KMS-11 (cell line): ENCODE results near the gene KIF18B.
"Not testable (repeated sequence)": the region's sequence is repeated elsewhere in the genome, so short reads cannot be mapped to it uniquely, and the experiment has no call there.

Experiments
- H2AFZ ChIP-seq: fragments of 200-600 bp; sonication (generic); 2 replicates; pipeline ENCODE4 v1.6.1; 2016; ENCODE audit warnings: antibody characterized with exemption, mixed run types, low read depth
- H3K27ac ChIP-seq: fragments of 200-600 bp; sonication (generic); 2 replicates; pipeline ENCODE4 v1.6.1; 2016; ENCODE audit warnings: mild to moderate bottlenecking, mixed run types
- H3K27me3 ChIP-seq: fragments of 200-600 bp; sonication (generic); 2 replicates; pipeline ENCODE4 v1.6.1; 2017; ENCODE audit warnings: mild to moderate bottlenecking, low read depth, mixed run types, moderate library complexity; ENCODE audit not compliant: insufficient read depth
- H3K36me3 ChIP-seq: fragments of 200-600 bp; sonication (generic); 2 replicates; pipeline ENCODE4 v1.6.1; 2017; ENCODE audit warnings: mild to moderate bottlenecking, mixed run types; ENCODE audit not compliant: insufficient read depth
- H3K4me1 ChIP-seq: fragments of 200-600 bp; sonication (generic); 2 replicates; pipeline ENCODE4 v1.6.1; 2016; ENCODE audit warnings: mild to moderate bottlenecking, low read depth, mixed run types; ENCODE audit not compliant: poor library complexity, severe bottlenecking
- H3K4me2 ChIP-seq: fragments of 200-600 bp; sonication (generic); 2 replicates; pipeline ENCODE4 v1.7.0; 2016; ENCODE audit warnings: mild to moderate bottlenecking, mixed run types
- H3K4me3 ChIP-seq: fragments of 200-600 bp; sonication (generic); IDR thresholded peaks from 2 replicates; pipeline ENCODE4 v1.6.1; 2017; ENCODE audit warnings: low read depth, low read length, mixed read lengths; ENCODE audit not compliant: insufficient read depth
- H3K79me2 ChIP-seq: fragments of 200-600 bp; sonication (generic); 2 replicates; pipeline ENCODE4 v1.6.1; 2016; ENCODE audit warnings: low read depth, mixed run types; ENCODE audit not compliant: insufficient read depth
- H3K9ac ChIP-seq: fragments of 200-600 bp; sonication (generic); 2 replicates; pipeline ENCODE4 v1.6.1; 2016; ENCODE audit warnings: mild to moderate bottlenecking, mixed run types
- H4K20me1 ChIP-seq: fragments of 200-600 bp; sonication (generic); 2 replicates; pipeline ENCODE4 v1.6.1; 2016; ENCODE audit warnings: mild to moderate bottlenecking, mixed run types; ENCODE audit not compliant: insufficient read depth
- CTCF ChIP-seq: fragments of 200-600 bp; sonication (generic); conservative IDR thresholded peaks from 2 replicates; pipeline ENCODE4 v1.6.1; 2017; ENCODE audit warnings: low read depth, mild to moderate bottlenecking, antibody characterized with exemption, low read length, moderate library complexity, mixed read lengths

The KIF18B gene

GRCh38 chr17:44955674-44956425 lies 8.3 kb upstream of the KIF18B start:
- Histone ChIP-seq H3K4me1 (no peaks in the 10 kb centered on the region), H3K4me3 (no peak overlapping the region), H3K4me2 (no peak overlapping the region), H3K27ac (no peak overlapping the region), H2AFZ (no peak overlapping the region), H3K27me3 (no peaks in the 10 kb centered on the region; the same call in 1 of the 2 replicates), H3K36me3 (no peaks in the 10 kb centered on the region), H3K79me2 (no peaks in the 10 kb centered on the region), H4K20me1 (no peaks in the 10 kb centered on the region), H3K9ac (no peak overlapping the region)
- no peak for TF ChIP-seq CTCF

- no peaks in the 10 kb centered on the region for H3K36me3 ChIP-seq
- no peaks in the 10 kb centered on the region for H4K20me1 ChIP-seq
- H2AFZ ChIP-seq = no peak overlapping the region
- H3K4me1 ChIP-seq = peaks cover 6% of the 10 kb centered on the region
- no peaks in the 10 kb centered on the region for H3K27me3 ChIP-seq
- TF ChIP-seq CTCF = no peak
- no peak overlapping the region for H3K27ac ChIP-seq
- H3K4me3 ChIP-seq = no peak overlapping the region
- no peak overlapping the region for H3K4me2 ChIP-seq
- no peak overlapping the region for H3K9ac ChIP-seq
- H3K79me2 ChIP-seq = no peaks in the 10 kb centered on the region
Observed at GRCh38 chr17:44952946-44953475, 5.4 kb upstream of the KIF18B start.

DNA sequence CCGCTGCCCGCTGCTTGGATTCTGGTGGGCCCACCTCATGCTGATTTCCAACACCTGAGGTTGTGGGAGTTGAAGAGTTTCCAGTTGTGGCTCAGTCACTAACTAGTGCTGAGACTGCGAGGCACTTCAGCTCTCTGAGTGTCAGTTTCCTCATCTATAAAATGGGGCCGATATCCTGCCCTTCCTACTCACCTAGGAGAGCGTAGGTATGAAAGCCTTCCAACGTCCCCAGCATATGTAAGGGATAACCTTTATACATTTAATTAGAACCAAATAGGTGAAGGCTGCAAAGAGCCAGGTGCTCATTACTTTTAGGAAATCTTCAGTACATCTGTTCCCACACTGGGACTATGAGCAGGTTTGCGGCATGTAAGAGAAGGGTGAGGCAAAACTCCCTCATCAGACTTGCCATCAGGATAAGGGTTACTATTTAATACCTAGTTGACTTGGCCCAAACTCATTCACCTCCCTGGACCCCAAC lies 782 bp upstream of the KIF18B start:
- peak overlapping the region; percentile 79 for H2AFZ ChIP-seq

GRCh38 chr17:44945652-44946051 lies 1.9 kb downstream of the KIF18B start:
- not testable (repeated sequence) for H3K4me3 ChIP-seq
- peak overlapping the region; percentile 77 for H3K4me2 ChIP-seq

More for the DNA sequence above, 782 bp upstream of the KIF18B start:
- Histone ChIP-seq H4K20me1 (no peaks in the 10 kb centered on the region; the same call in 1 of the 2 replicates), H3K9ac (no peak overlapping the region), H3K36me3 (no peaks in the 10 kb centered on the region; the same call in 1 of the 2 replicates), H3K27me3 (no peaks in the 10 kb centered on the region), H3K27ac (peak overlapping the region; percentile 63; the same call in 1 of the 2 replicates), H3K4me3 (no peak overlapping the region), H3K4me2 (peak overlapping the region; percentile 77), H3K4me1 (peaks cover 24% of the 10 kb centered on the region), H3K79me2 (peaks cover 41% of the 10 kb centered on the region)
- no peak; the same call in 1 of the 2 replicates for TF ChIP-seq CTCF

DNA sequence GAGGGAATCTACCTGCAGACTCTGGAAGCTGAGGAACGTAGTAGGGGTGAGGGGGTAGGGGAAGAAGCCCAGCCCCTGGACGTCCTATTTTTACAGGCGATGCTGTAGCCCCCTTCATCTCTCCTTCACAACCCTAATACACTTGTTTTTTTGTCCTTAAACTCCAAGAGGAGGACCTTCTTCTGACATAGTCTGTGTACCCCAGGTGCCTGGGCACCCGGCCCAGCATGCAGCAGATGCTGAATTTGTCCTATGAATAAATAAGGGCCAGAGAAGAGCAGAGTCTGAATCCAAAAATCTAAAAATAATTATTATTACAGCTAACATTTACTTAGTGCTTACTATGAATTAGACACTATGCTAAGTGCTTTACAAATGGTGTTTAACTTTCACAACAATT lies 5.1 kb downstream of the KIF18B start:
- H3K36me3 ChIP-seq = peaks cover 8% of the 10 kb centered on the region
- TF ChIP-seq CTCF = no peak
- peaks cover 96% of the 10 kb centered on the region for H3K79me2 ChIP-seq
- H3K4me1 ChIP-seq = peaks cover 15% of the 10 kb centered on the region
- no peak overlapping the region for H3K9ac ChIP-seq
- H4K20me1 ChIP-seq = no peaks in the 10 kb centered on the region; the same call in 1 of the 2 replicates
- no peak overlapping the region for H2AFZ ChIP-seq
- no peak overlapping the region for H3K27ac ChIP-seq
- no peaks in the 10 kb centered on the region for H3K27me3 ChIP-seq
- no peak overlapping the region for H3K4me3 ChIP-seq
- no peak overlapping the region for H3K4me2 ChIP-seq

More at GRCh38 chr17:44945652-44946051, 1.9 kb downstream of the KIF18B start:
- peaks cover 68% of the 10 kb centered on the region for H3K79me2 ChIP-seq
- not testable (repeated sequence) for H3K9ac ChIP-seq, H3K27me3 ChIP-seq, H3K27ac ChIP-seq, H2AFZ ChIP-seq, H4K20me1 ChIP-seq, H3K36me3 ChIP-seq
- peaks cover 24% of the 10 kb centered on the region for H3K4me1 ChIP-seq
